ENCODE results near the gene GRP. TPM values are rescaled to one million over a fixed set of nuclear protein-coding genes. Genes with fewer than 3 reads are reported as not detected.

GRP gene
- total and polyA plus RNA-seq, 4 donors: 18.3 TPM; not detected in 3

- H3K4me3 ChIP-seq (ENCODE audit: low read length in 2 of 2): no peak overlapping the region
- DNase-seq (no peak), ATAC-seq (ENCODE audit: low FRiP score) (no peak)
- WGBS, 2 donors: 68 to 83% methylated on average over 2 of the region's 2 CpGs
- H3K27me3 ChIP-seq (ENCODE audit: control insufficient read depth in 1 of 2, insufficient read depth in 2 of 2, low read length in 1 of 2): no peaks in the 10 kb centered on the region
- no peaks in the 10 kb centered on the region for H3K36me3 ChIP-seq (ENCODE audit: control insufficient read depth in 1 of 2, insufficient read depth in 2 of 2, low read length in 1 of 2)
- intact Hi-C loops (cut with DNase I): no loop called here
- no peaks in the 10 kb centered on the region for H3K4me1 ChIP-seq (ENCODE audit: control insufficient read depth in 1 of 2, insufficient read depth in 2 of 2, low read length in 2 of 2)
- H3K9me3 ChIP-seq (ENCODE audit: control insufficient read depth, low read length): no peaks in the 10 kb centered on the region
- H3K27ac ChIP-seq (ENCODE audit: low read depth in 1 of 2, low read length in 2 of 2): no peak overlapping the region
These were observed 22.3 kb upstream of the GRP start for GRCh38 chr18:59197636-59198035.

DNA sequence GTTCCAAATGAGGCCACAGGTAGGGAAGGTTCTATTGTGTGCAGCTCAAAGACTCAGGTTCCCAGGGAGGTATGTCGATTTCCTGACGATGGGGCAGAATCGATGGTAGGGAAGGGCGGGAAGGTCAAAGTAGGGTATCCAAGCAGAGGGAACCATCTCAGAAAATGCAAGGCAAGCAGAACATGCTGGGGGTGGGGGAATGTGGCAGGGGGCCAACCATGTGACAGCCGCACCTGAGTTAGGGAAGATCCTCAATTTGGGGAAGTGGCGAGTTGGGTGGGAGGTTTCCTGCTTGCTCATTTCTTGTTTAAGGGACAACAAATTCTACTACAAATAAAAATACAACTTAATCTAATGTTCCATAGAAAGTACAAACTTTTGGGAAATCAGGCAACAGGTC, 21.7 kb upstream of the GRP start:
- DNase-seq (no peak), ATAC-seq (ENCODE audit: low FRiP score) (no peak)
- 91 to 92% methylated on average over 6 of the region's 6 CpGs for WGBS, 2 donors
- Histone ChIP-seq H3K27ac (ENCODE audit: low read depth in 1 of 2, low read length in 2 of 2) (no peak overlapping the region), H3K36me3 (ENCODE audit: control insufficient read depth in 1 of 2, insufficient read depth in 2 of 2, low read length in 1 of 2) (no peaks in the 10 kb centered on the region), H3K9me3 (ENCODE audit: control insufficient read depth, low read length) (no peaks in the 10 kb centered on the region), H3K4me1 (ENCODE audit: control insufficient read depth in 1 of 2, insufficient read depth in 2 of 2, low read length in 2 of 2) (no peaks in the 10 kb centered on the region), H3K27me3 (ENCODE audit: control insufficient read depth in 1 of 2, insufficient read depth in 2 of 2, low read length in 1 of 2) (peaks cover 0 to 2% of the 10 kb centered on the region in 2 donors), H3K4me3 (ENCODE audit: low read length in 2 of 2) (no peak overlapping the region)
- intact Hi-C loops (cut with DNase I): no loop called here

DNA sequence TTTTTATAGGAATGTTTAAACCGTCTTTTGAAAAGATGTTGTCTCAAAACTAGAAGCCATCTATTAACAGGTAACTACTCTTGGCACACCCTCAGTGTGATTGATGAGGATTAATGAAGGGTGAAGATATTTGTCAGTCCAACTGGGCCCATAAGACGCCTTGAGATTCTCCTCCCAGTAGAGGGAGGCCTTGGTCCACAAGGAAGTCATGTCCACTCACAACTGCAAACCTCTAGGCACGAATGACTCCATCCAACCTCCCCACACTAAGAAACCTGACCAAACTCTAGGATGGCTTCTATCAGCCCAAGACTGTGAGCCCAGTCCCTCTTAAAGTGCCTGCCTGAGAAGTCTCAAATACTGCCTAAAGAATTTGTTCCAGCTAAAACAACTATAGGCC, 19.2 kb upstream of the GRP start:
- intact Hi-C loops (cut with DNase I): no loop called here
- no peak overlapping the region for H3K27ac ChIP-seq (ENCODE audit: low read depth in 1 of 2, low read length in 2 of 2)
- no peaks in the 10 kb centered on the region for H3K9me3 ChIP-seq (ENCODE audit: control insufficient read depth, low read length)
- H3K27me3 ChIP-seq (ENCODE audit: control insufficient read depth in 1 of 2, insufficient read depth in 2 of 2, low read length in 1 of 2): peaks cover 0 to 2% of the 10 kb centered on the region in 2 donors
- 71 to 77% methylated on average over 3 of the region's 3 CpGs for WGBS, 2 donors
- DNase-seq: no peak
- ATAC-seq (ENCODE audit: low FRiP score): no peak
- H3K4me1 ChIP-seq (ENCODE audit: control insufficient read depth in 1 of 2, insufficient read depth in 2 of 2, low read length in 2 of 2): no peaks in the 10 kb centered on the region
- H3K36me3 ChIP-seq (ENCODE audit: control insufficient read depth in 1 of 2, insufficient read depth in 2 of 2, low read length in 1 of 2): no peaks in the 10 kb centered on the region
- H3K4me3 ChIP-seq (ENCODE audit: low read length in 2 of 2): no peak overlapping the region

GRCh38 chr18:59202258-59202820, 17.6 kb upstream of the GRP start:
- no peaks in the 10 kb centered on the region for H3K36me3 ChIP-seq (ENCODE audit: control insufficient read depth in 1 of 2, insufficient read depth in 2 of 2, low read length in 1 of 2)
- no peaks in the 10 kb centered on the region for H3K9me3 ChIP-seq (ENCODE audit: control insufficient read depth, low read length)
- H3K4me1 ChIP-seq (ENCODE audit: control insufficient read depth in 1 of 2, insufficient read depth in 2 of 2, low read length in 2 of 2): no peaks in the 10 kb centered on the region
- intact Hi-C loops (cut with DNase I): no loop called here
- H3K4me3 ChIP-seq (ENCODE audit: low read length in 2 of 2): no peak overlapping the region
- ATAC-seq (ENCODE audit: low FRiP score) (no peak), DNase-seq (no peak)
- peaks cover 0 to 2% of the 10 kb centered on the region in 2 donors for H3K27me3 ChIP-seq (ENCODE audit: control insufficient read depth in 1 of 2, insufficient read depth in 2 of 2, low read length in 1 of 2)
- no peak overlapping the region for H3K27ac ChIP-seq (ENCODE audit: low read depth in 1 of 2, low read length in 2 of 2)

- Histone ChIP-seq H3K27me3 (ENCODE audit: control insufficient read depth in 1 of 2, insufficient read depth in 2 of 2, low read length in 1 of 2) (peaks cover 0 to 2% of the 10 kb centered on the region in 2 donors), H3K4me1 (ENCODE audit: control insufficient read depth in 1 of 2, insufficient read depth in 2 of 2, low read length in 2 of 2) (no peaks in the 10 kb centered on the region), H3K27ac (ENCODE audit: low read depth in 1 of 2, low read length in 2 of 2) (no peak overlapping the region), H3K9me3 (ENCODE audit: control insufficient read depth, low read length) (peaks cover 2% of the 10 kb centered on the region), H3K4me3 (ENCODE audit: low read length in 2 of 2) (no peak overlapping the region), H3K36me3 (ENCODE audit: control insufficient read depth in 1 of 2, insufficient read depth in 2 of 2, low read length in 1 of 2) (no peaks in the 10 kb centered on the region)
- no peak for ATAC-seq (ENCODE audit: low FRiP score)
- intact Hi-C loops (cut with DNase I): no loop called here
- WGBS, 2 donors: 72 to 77% methylated on average over 6 of the region's 6 CpGs
- no peak for DNase-seq
These were observed 12.5 kb upstream of the GRP start for GRCh38 chr18:59207506-59207905.

DNA sequence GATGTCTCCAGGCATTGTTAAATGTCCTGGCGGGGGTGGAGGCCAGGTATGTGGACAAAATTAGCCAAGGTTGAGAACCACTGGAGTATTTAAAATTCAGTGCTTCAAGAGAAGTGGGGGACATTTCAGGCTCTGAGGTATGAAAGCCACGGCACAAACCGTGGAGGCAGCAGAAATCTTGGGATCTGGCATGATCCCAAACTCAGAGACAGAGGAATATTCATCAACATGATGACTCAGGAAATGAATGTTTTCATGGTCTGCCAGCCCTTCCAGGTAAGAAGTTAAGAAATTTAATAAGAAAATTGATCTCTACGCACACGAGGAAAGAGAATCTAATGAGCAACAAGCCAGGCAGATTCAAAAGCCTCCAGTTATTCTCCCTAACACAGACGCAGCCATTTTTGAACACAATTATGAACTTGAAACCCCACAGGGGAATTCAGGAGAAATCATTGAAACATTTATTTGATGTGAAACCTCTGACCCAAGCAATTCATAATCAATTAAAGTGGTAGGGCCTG, 11.3 kb upstream of the GRP start:
- WGBS, 2 donors: 52 to 53% methylated on average over 6 of the region's 6 CpGs
- peaks cover 2% of the 10 kb centered on the region for H3K9me3 ChIP-seq (ENCODE audit: control insufficient read depth, low read length)
- H3K27me3 ChIP-seq (ENCODE audit: control insufficient read depth in 1 of 2, insufficient read depth in 2 of 2, low read length in 1 of 2): no peaks in the 10 kb centered on the region
- DNase-seq (no peak), ATAC-seq (ENCODE audit: low FRiP score) (no peak)
- intact Hi-C loops (cut with DNase I): no loop called here
- H3K36me3 ChIP-seq (ENCODE audit: control insufficient read depth in 1 of 2, insufficient read depth in 2 of 2, low read length in 1 of 2): no peaks in the 10 kb centered on the region
- H3K4me3 ChIP-seq (ENCODE audit: low read length in 2 of 2): no peak overlapping the region
- H3K4me1 ChIP-seq (ENCODE audit: control insufficient read depth in 1 of 2, insufficient read depth in 2 of 2, low read length in 2 of 2): no peaks in the 10 kb centered on the region
- no peak overlapping the region for H3K27ac ChIP-seq (ENCODE audit: low read depth in 1 of 2, low read length in 2 of 2)

DNA sequence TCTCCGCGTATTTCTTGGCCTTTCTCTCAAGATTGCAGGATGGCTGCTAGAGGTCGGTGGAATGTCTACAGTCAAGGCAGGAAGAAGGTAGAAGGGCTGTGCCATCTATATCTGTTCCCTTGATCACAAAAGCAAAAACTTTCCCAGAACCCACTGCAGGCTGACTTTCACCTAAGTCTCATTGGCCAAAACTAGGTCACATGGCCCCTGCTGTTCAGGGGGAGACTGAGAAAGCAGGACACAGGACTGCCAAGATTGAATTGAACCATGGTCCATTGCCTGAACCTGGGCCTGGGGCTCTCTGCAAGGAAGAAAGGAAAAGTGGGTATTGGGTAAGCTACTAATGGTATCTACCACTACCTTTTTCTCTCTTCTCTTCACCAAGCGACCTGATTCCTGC, 9.7 kb upstream of the GRP start:
- DNase-seq (no peak), ATAC-seq (ENCODE audit: low FRiP score) (no peak)
- H3K4me1 ChIP-seq (ENCODE audit: control insufficient read depth in 1 of 2, insufficient read depth in 2 of 2, low read length in 2 of 2): no peaks in the 10 kb centered on the region
- H3K4me3 ChIP-seq (ENCODE audit: low read length in 2 of 2): no peak overlapping the region
- H3K9me3 ChIP-seq (ENCODE audit: control insufficient read depth, low read length): peaks cover 2% of the 10 kb centered on the region
- 79% methylated on average over 4 of the region's 4 CpGs for WGBS, 2 donors
- no peaks in the 10 kb centered on the region for H3K36me3 ChIP-seq (ENCODE audit: control insufficient read depth in 1 of 2, insufficient read depth in 2 of 2, low read length in 1 of 2)
- no peak overlapping the region for H3K27ac ChIP-seq (ENCODE audit: low read depth in 1 of 2, low read length in 2 of 2)
- H3K27me3 ChIP-seq (ENCODE audit: control insufficient read depth in 1 of 2, insufficient read depth in 2 of 2, low read length in 1 of 2): no peaks in the 10 kb centered on the region
- intact Hi-C loops (cut with DNase I): no loop called here

DNA sequence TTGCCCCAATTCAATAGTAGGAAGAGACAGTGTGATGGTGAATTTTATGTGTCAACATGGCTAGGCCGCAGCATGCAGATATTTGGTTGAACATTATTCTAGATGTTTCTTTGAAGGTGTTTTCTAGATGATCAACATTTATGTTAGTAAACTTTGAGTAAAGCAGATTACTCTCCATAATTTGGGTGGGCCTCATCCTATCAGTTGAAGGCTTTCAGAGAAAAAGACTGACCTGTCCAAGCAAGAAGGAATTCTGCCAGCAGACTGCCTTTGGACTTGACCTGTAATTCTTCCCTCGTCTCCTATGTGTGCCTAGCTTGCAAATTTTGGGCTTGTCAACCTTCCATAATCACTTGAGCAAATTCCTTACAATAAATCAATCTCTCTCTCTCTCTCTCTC, 8.3 kb upstream of the GRP start:
- Histone ChIP-seq H3K27ac (ENCODE audit: low read depth in 1 of 2, low read length in 2 of 2) (no peak overlapping the region), H3K9me3 (ENCODE audit: control insufficient read depth, low read length) (peaks cover 2% of the 10 kb centered on the region), H3K27me3 (ENCODE audit: control insufficient read depth in 1 of 2, insufficient read depth in 2 of 2, low read length in 1 of 2) (no peaks in the 10 kb centered on the region), H3K36me3 (ENCODE audit: control insufficient read depth in 1 of 2, insufficient read depth in 2 of 2, low read length in 1 of 2) (no peaks in the 10 kb centered on the region), H3K4me1 (ENCODE audit: control insufficient read depth in 1 of 2, insufficient read depth in 2 of 2, low read length in 2 of 2) (no peaks in the 10 kb centered on the region), H3K4me3 (ENCODE audit: low read length in 2 of 2) (no peak overlapping the region)
- ATAC-seq (ENCODE audit: low FRiP score): no peak
- DNase-seq: no peak
- 83 to 84% methylated on average over 2 of the region's 2 CpGs for WGBS, 2 donors
- intact Hi-C loops (cut with DNase I): no loop called here

DNA sequence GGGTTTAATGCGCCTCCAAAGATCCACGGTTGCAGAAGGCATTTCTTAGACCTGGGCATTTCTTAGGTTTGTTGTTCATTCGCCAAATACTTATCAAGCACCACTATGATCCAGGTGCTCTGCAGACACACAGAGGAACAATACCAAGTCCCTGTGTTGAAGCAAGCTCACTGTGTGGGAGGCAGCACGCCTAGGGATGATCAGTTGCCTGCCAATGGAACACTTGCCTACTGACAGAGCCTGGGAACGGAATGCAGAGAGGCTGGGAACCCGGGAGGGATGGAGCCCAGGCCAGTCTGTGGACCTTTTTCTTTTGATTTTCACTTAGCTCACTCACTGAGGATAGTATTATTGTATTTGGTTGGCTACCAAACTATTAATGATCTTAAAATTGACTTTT, 1.9 kb upstream of the GRP start:
- intact Hi-C loops (cut with DNase I): no loop called here
- no peak for ATAC-seq (ENCODE audit: low FRiP score)
- H3K36me3 ChIP-seq (ENCODE audit: control insufficient read depth in 1 of 2, insufficient read depth in 2 of 2, low read length in 1 of 2): no peaks in the 10 kb centered on the region
- DNase-seq: no peak
- no peak overlapping the region for H3K4me3 ChIP-seq (ENCODE audit: low read length in 2 of 2)
- H3K27me3 ChIP-seq (ENCODE audit: control insufficient read depth in 1 of 2, insufficient read depth in 2 of 2, low read length in 1 of 2): no peaks in the 10 kb centered on the region
- no peaks in the 10 kb centered on the region for H3K4me1 ChIP-seq (ENCODE audit: control insufficient read depth in 1 of 2, insufficient read depth in 2 of 2, low read length in 2 of 2)
- H3K9me3 ChIP-seq (ENCODE audit: control insufficient read depth, low read length): no peaks in the 10 kb centered on the region
- no peak overlapping the region for H3K27ac ChIP-seq (ENCODE audit: low read depth in 1 of 2, low read length in 2 of 2)
- WGBS, 2 donors: 59 to 65% methylated on average over 6 of the region's 6 CpGs

Data from aorta (tissue), 5 donors.